PC-9 (cell line): Measurements from ENCODE around the gene SART3. TPM values are rescaled to one million over a fixed set of nuclear protein-coding genes. Genes with fewer than 3 reads are reported as not detected.

Experiments used
- BruUV-seq: library from RNA; stranded (reverse); fragments of 400-500 nt; replicated peaks from 2 replicates; lab custom pipeline; 2021; lab: Mats Ljungman, UMichigan
- CTCF ChIA-PET: fragments of 300-600 bp; sonication (Branson Sonifier 250); formaldehyde crosslinking; loops from one replicate; lab custom pipeline; 2022; ENCODE audit warnings: antibody characterized with exemption; lab: Charles Lee
- POLR2A ChIA-PET: fragments of 300-600 bp; sonication (Branson Sonifier 250); formaldehyde crosslinking; loops from one replicate; lab custom pipeline; 2022; ENCODE audit warnings: antibody characterized with exemption; ENCODE audit not compliant: unreplicated experiment; lab: Charles Lee
- DNase-seq, 2 experiments: peaks; one replicate each; pipeline versions ENCODE4 v3.0.0 to v3.0.0-alpha.2; 2015 to 2022; ENCODE audit warnings: mixed read lengths in 1 of 2
- H2AFZ ChIP-seq: fragments of 200-600 bp; sonication (generic); 2 replicates; pipeline ENCODE4 v1.8.1; 2017; ENCODE audit warnings: antibody characterized with exemption
- H3F3A ChIP-seq: fragments of 200-600 bp; sonication (generic); 2 replicates; pipeline ENCODE4 v1.8.1; 2017; ENCODE audit warnings: antibody characterized with exemption, mild to moderate bottlenecking, low read depth; ENCODE audit not compliant: insufficient read depth
- H3K27ac ChIP-seq: fragments of 200-600 bp; sonication (generic); 2 replicates; pipeline ENCODE4 v1.6.1; 2016; ENCODE audit warnings: mixed run types
- H3K27me3 ChIP-seq: fragments of 200-600 bp; sonication (generic); 2 replicates; pipeline ENCODE4 v1.6.1; 2016; ENCODE audit warnings: low read depth, mixed run types; ENCODE audit not compliant: insufficient read depth
- H3K36me3 ChIP-seq: fragments of 200-600 bp; sonication (generic); 2 replicates; pipeline ENCODE4 v1.6.1; 2016; ENCODE audit warnings: low read depth, mixed run types
- H3K4me1 ChIP-seq: fragments of 200-600 bp; sonication (generic); replicated peaks from 2 replicates; pipeline ENCODE4 v1.6.1; 2016; ENCODE audit warnings: mixed run types; ENCODE audit not compliant: insufficient read depth
- H3K4me2 ChIP-seq: fragments of 200-600 bp; sonication (generic); 2 replicates; pipeline ENCODE4 v1.6.1; 2017; ENCODE audit warnings: mixed run types
- H3K4me3 ChIP-seq: fragments of 200-600 bp; sonication (generic); 2 replicates; pipeline ENCODE4 v1.6.1; 2016; ENCODE audit warnings: mixed run types
- H3K79me2 ChIP-seq: fragments of 200-600 bp; sonication (generic); 2 replicates; pipeline ENCODE4 v1.6.1; 2017; ENCODE audit warnings: low read depth, mixed run types
- H3K9me2 ChIP-seq: fragments of 200-600 bp; sonication (generic); 2 replicates; pipeline ENCODE4 v1.8.1; 2017; ENCODE audit warnings: mild to moderate bottlenecking; ENCODE audit not compliant: insufficient read depth
- H3K9me3 ChIP-seq: fragments of 200-600 bp; sonication (generic); 2 replicates; pipeline ENCODE4 v1.8.1; 2016; ENCODE audit warnings: low read depth; ENCODE audit not compliant: insufficient read depth
- H4K20me1 ChIP-seq: fragments of 200-600 bp; sonication (generic); 2 replicates; pipeline ENCODE4 v1.8.1; 2017; ENCODE audit not compliant: insufficient read depth
- CTCF ChIP-seq: fragments of 200-600 bp; sonication (generic); conservative IDR thresholded peaks from 2 replicates; pipeline ENCODE4 v1.6.1; 2017; ENCODE audit warnings: mixed run types, antibody characterized with exemption, mild to moderate bottlenecking, moderate library complexity
- EZH2 ChIP-seq: fragments of 200-600 bp; sonication (generic); IDR thresholded peaks from 2 replicates; pipeline ENCODE4 v1.8.0; 2017; ENCODE audit warnings: antibody characterized with exemption, low read depth
- intact Hi-C: fragments of 100-400 bp; cut with micrococcal nuclease; formaldehyde crosslinking; loops from one replicate; pipeline ENCODE4 v1.10.0; 2022; ENCODE audit not compliant: unreplicated experiment
- total RNA-seq: library from RNA; stranded (reverse); gene quantifications from 2 replicates; pipeline ENCODE4 v1.2.3, GENCODE V29; 2021

The SART3 gene
- total RNA-seq, 1 experiment from 2014 or later, result 49.3 TPM

GRCh38 chr12:108551535-108551934, 9.4 kb downstream of the SART3 start:
- CTCF ChIA-PET, result no interaction called here
- POLR2A ChIA-PET, result no interaction called here
- no TSS peak for BruUV-seq
- no peak for TF ChIP-seq EZH2
- TF ChIP-seq CTCF, result no peak
- Histone ChIP-seq H3K4me3 (no peak overlapping the region), H3K9me3 (no peaks in the 10 kb centered on the region), H3F3A (peaks cover 3% of the 10 kb centered on the region; the same call in 1 of the 2 replicates), H3K36me3 (peaks cover 22% of the 10 kb centered on the region), H4K20me1 (peaks cover 86% of the 10 kb centered on the region), H3K79me2 (peaks cover 83% of the 10 kb centered on the region), H3K4me1 (no peaks in the 10 kb centered on the region), H3K27ac (no peak overlapping the region), H3K4me2 (no peak overlapping the region), H3K9me2 (no peaks in the 10 kb centered on the region), H3K27me3 (no peaks in the 10 kb centered on the region), H2AFZ (no peak overlapping the region)
- DNase-seq, result no peak
- intact Hi-C loops, result no loop called here

DNA sequence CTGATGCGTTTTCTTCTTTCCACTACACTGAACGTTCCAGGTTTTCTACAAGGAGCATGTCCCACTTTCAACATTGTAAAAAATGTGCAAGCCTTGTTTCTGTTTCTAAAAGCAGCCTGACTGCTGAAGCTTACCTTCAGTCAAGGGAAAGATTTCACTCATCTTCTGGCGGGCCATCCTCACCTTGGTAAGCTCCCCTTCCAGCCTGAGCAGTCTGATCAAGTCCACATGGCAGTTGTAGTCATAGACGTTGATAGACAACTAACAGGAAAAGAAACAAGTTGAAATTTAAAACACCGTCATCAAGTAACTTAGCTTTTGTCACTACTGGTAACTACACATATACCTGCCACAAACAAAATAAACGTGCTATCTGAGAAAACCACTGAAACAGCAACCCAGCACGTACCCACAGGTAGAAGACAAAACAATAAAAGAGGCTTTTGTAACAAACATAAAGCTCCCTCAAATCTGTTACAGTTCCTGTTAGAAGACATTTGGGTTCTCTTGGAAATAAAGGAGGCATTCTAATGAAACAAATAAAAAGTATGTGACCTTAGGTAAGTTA, 11.9 kb downstream of the SART3 start:
- H3K36me3 ChIP-seq, result peaks cover 24% of the 10 kb centered on the region
- no peaks in the 10 kb centered on the region for H3K9me2 ChIP-seq
- no peak overlapping the region for H2AFZ ChIP-seq
- no TSS peak for BruUV-seq
- ChIA-PET CTCF (interaction anchor here (0.7 kb wide), 1 partner anchor 13 kb away, joined by 3 read pairs; no protein-coding TSS in a partner anchor), POLR2A (interaction anchor here (0.9 kb wide), 1 partner anchor 1505 kb away, joined by 3 read pairs; no protein-coding TSS in a partner anchor)
- no peak overlapping the region for H3K4me3 ChIP-seq
- TF ChIP-seq CTCF (no peak), EZH2 (no peak)
- DNase-seq, result no peak
- H3K4me1 ChIP-seq, result no peaks in the 10 kb centered on the region
- no peak overlapping the region for H3K4me2 ChIP-seq
- no peak overlapping the region for H3K27ac ChIP-seq
- peaks cover 66% of the 10 kb centered on the region for H4K20me1 ChIP-seq
- peaks cover 70% of the 10 kb centered on the region for H3K79me2 ChIP-seq
- intact Hi-C loops, result no loop called here
- peaks cover under 1% of the 10 kb centered on the region; the same call in 1 of the 2 replicates for H3F3A ChIP-seq
- no peaks in the 10 kb centered on the region for H3K9me3 ChIP-seq
- no peaks in the 10 kb centered on the region for H3K27me3 ChIP-seq

GRCh38 chr12:108547686-108548085, 13.3 kb downstream of the SART3 start:
- Histone ChIP-seq H3K79me2 (peaks cover 56% of the 10 kb centered on the region), H3K27me3 (no peaks in the 10 kb centered on the region), H3K4me2 (no peak overlapping the region), H3F3A (peaks cover 3% of the 10 kb centered on the region), H2AFZ (no peak overlapping the region), H4K20me1 (peaks cover 54% of the 10 kb centered on the region), H3K4me1 (no peaks in the 10 kb centered on the region), H3K4me3 (no peak overlapping the region), H3K27ac (no peak overlapping the region), H3K36me3 (peaks cover 20% of the 10 kb centered on the region), H3K9me3 (no peaks in the 10 kb centered on the region), H3K9me2 (no peaks in the 10 kb centered on the region)
- no TSS peak for BruUV-seq
- ChIA-PET CTCF (no interaction called here), POLR2A (no interaction called here)
- no peak for DNase-seq
- TF ChIP-seq CTCF (no peak), EZH2 (no peak)
- intact Hi-C loops, result no loop called here
